ENCODE results near the gene KCNH8.

The KCNH8 gene

GRCh38 chr3:19427422-19428149, 279.3 kb downstream of the KCNH8 start:
- no peaks in the 10 kb centered on the region for H3F3A ChIP-seq (ENCODE audit: control insufficient read depth, insufficient read depth)
- no peaks in the 10 kb centered on the region for H3K4me1 ChIP-seq (ENCODE audit: control insufficient read depth, low read length)

GRCh38 chr3:19428729-19429128, 280.4 kb downstream of the KCNH8 start:
- H3K4me2 ChIP-seq (ENCODE audit: low read length): no peak overlapping the region
- H3F3A ChIP-seq (ENCODE audit: control insufficient read depth, insufficient read depth): no peaks in the 10 kb centered on the region
- H4K20me1 ChIP-seq (ENCODE audit: control insufficient read depth, insufficient read depth, low read depth, low read length): no peaks in the 10 kb centered on the region
- no peaks in the 10 kb centered on the region for H3K4me1 ChIP-seq (ENCODE audit: control insufficient read depth, low read length)
- no peak for TF ChIP-seq CTCF (IDR thresholded peaks at IDR 0.05; ENCODE audit: low read depth, low read length, poor library complexity, severe bottlenecking)
- no peak for TF ChIP-seq EZH2phosphoT487 (IDR thresholded peaks at IDR 0.05; ENCODE audit: borderline replicate concordance, low read length)
- no peaks in the 10 kb centered on the region for H3K36me3 ChIP-seq (ENCODE audit: control insufficient read depth, low read length)
- H3K27ac ChIP-seq (ENCODE audit: low read depth, low read length): no peak overlapping the region
- no peaks in the 10 kb centered on the region for H3K27me3 ChIP-seq (ENCODE audit: control insufficient read depth, low read length)
- H3K79me2 ChIP-seq (ENCODE audit: control insufficient read depth, low read length): no peaks in the 10 kb centered on the region
- H3K9me3 ChIP-seq (ENCODE audit: control insufficient read depth, insufficient read depth, low read length): no peaks in the 10 kb centered on the region
- no peaks in the 10 kb centered on the region for H3K9me2 ChIP-seq (replicated peaks; ENCODE audit: control insufficient read depth, low read length)
- no peak overlapping the region for H3K4me3 ChIP-seq (ENCODE audit: low read length)

More at GRCh38 chr3:19427422-19428149, 279.3 kb downstream of the KCNH8 start:
- Histone ChIP-seq H3K4me3 (ENCODE audit: low read length) (no peak overlapping the region), H4K20me1 (ENCODE audit: control insufficient read depth, insufficient read depth, low read depth, low read length) (no peaks in the 10 kb centered on the region), H3K79me2 (ENCODE audit: control insufficient read depth, low read length) (no peaks in the 10 kb centered on the region), H3K27me3 (ENCODE audit: control insufficient read depth, low read length) (no peaks in the 10 kb centered on the region), H3K27ac (ENCODE audit: low read depth, low read length) (no peak overlapping the region), H3K4me2 (ENCODE audit: low read length) (no peak overlapping the region), H3K36me3 (ENCODE audit: control insufficient read depth, low read length) (no peaks in the 10 kb centered on the region), H3K9me3 (ENCODE audit: control insufficient read depth, insufficient read depth, low read length) (no peaks in the 10 kb centered on the region), H3K9me2 (replicated peaks; ENCODE audit: control insufficient read depth, low read length) (no peaks in the 10 kb centered on the region)
- TF ChIP-seq CTCF (IDR thresholded peaks at IDR 0.05; ENCODE audit: low read depth, low read length, poor library complexity, severe bottlenecking): no peak
- no peak for TF ChIP-seq EZH2phosphoT487 (IDR thresholded peaks at IDR 0.05; ENCODE audit: borderline replicate concordance, low read length)

DNA sequence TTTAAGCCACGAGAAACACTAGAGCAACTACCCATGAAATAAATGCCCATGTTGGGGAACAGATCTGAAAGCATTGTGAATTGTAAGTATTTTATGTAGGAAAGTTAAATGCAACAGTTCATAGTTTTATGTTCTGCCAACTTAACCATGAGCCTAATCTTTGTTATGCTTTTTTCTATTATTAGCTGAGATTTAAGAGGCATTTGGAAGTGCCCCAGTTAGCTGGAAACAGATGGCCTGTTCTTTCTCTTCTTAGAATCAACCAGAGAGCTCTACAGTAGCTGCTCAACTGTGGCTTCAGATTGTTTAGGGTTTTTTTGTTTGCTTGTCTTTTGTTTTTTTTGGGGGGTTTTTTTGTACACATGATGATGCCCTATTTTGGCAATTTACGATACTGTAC, 284.4 kb downstream of the KCNH8 start:
- Histone ChIP-seq H3K36me3 (ENCODE audit: control insufficient read depth, low read length) (no peaks in the 10 kb centered on the region), H3K27ac (ENCODE audit: low read depth, low read length) (no peak overlapping the region), H3K79me2 (ENCODE audit: control insufficient read depth, low read length) (no peaks in the 10 kb centered on the region), H3K4me2 (ENCODE audit: low read length) (no peak overlapping the region), H3F3A (ENCODE audit: control insufficient read depth, insufficient read depth) (no peaks in the 10 kb centered on the region), H4K20me1 (ENCODE audit: control insufficient read depth, insufficient read depth, low read depth, low read length) (no peaks in the 10 kb centered on the region), H3K27me3 (ENCODE audit: control insufficient read depth, low read length) (no peaks in the 10 kb centered on the region), H3K9me3 (ENCODE audit: control insufficient read depth, insufficient read depth, low read length) (no peaks in the 10 kb centered on the region), H3K4me3 (ENCODE audit: low read length) (no peak overlapping the region), H3K4me1 (ENCODE audit: control insufficient read depth, low read length) (no peaks in the 10 kb centered on the region), H3K9me2 (replicated peaks; ENCODE audit: control insufficient read depth, low read length) (no peaks in the 10 kb centered on the region)
- TF ChIP-seq EZH2phosphoT487 (IDR thresholded peaks at IDR 0.05; ENCODE audit: borderline replicate concordance, low read length): no peak
- TF ChIP-seq CTCF (IDR thresholded peaks at IDR 0.05; ENCODE audit: low read depth, low read length, poor library complexity, severe bottlenecking): no peak

All from DOHH2 (cell line).